ENCODE measurements around the gene LAPTM5. TPM values are rescaled to one million over a fixed set of nuclear protein-coding genes. Genes with fewer than 3 reads are reported as not detected.

LAPTM5 gene
- total and polyA plus RNA-seq, 10 of the 15 experiments (the other 5 are each of a cell fraction or from before 2014, with no cell fraction given), result 24.1 to 1,034 (median 687) TPM

- Histone ChIP-seq H3K4me2 (ENCODE audit: control insufficient read depth, insufficient read depth) (peak overlapping the region; percentile 75), H3K27me3 (replicated peaks in 1 of 2; ENCODE audit: control insufficient read depth in 2 of 2, insufficient read depth in 2 of 2, low read length in 1 of 2) (no peaks in the 10 kb centered on the region), H2AFZ (ENCODE audit: control insufficient read depth, low read depth, low read length) (peak overlapping the region; percentile 51), H3K79me2 (ENCODE audit: control insufficient read depth, insufficient read depth, low read length) (peaks cover 65% of the 10 kb centered on the region), H3K36me3 (ENCODE audit: control insufficient read depth in 2 of 2, insufficient read depth in 2 of 2, low read length in 1 of 2) (no peaks in the 10 kb centered on the region), H3K9ac (ENCODE audit: control insufficient read depth, insufficient read depth, low read length) (peak overlapping the region; percentile 49), H3K4me3 (peak overlapping the region; percentile 49; the same call in 1 of the 2 replicates), H4K20me1 (ENCODE audit: control insufficient read depth, insufficient read depth) (no peaks in the 10 kb centered on the region), H3K4me1 (ENCODE audit: control insufficient read depth, insufficient read depth, low read length) (peaks cover 86% of the 10 kb centered on the region), H3K9me3 (replicated peaks; ENCODE audit: control insufficient read depth, insufficient read depth, low read length) (no peaks in the 10 kb centered on the region), H3K27ac (ENCODE audit: control insufficient read depth, insufficient read depth) (peak overlapping the region; percentile 87)
- POLR2A ChIA-PET, result interaction anchor here (0.5 to 20.6 kb wide), 9 partner anchors 11 to 78 kb away, joined by 3 to 741 read pairs (median 7); no protein-coding TSS in a partner anchor
- in situ Hi-C loops (cut with MboI) (no loop called here), intact Hi-C loops (cut with micrococcal nuclease; ENCODE audit: unreplicated experiment) (no loop called here)
- no peak for FAIRE-seq
- RAD21 ChIA-PET (ENCODE audit: unreplicated experiment), result interaction anchor here (0.9 to 17.1 kb wide), 8 partner anchors 8 to 41 kb away, joined by 3 to 462 read pairs (median 6); no protein-coding TSS in a partner anchor
- 9% methylated on average over 11 of the region's 11 CpGs for WGBS (ENCODE audit: insufficient coverage, insufficient replicate concordance, low lambda C conversion rate, missing lambda C conversion rate)
- CTCF ChIA-PET, result interaction anchor here (0.9 to 7.0 kb wide), 11 partner anchors 7 to 167 kb away, joined by 3 to 72 read pairs (median 4); no protein-coding TSS in a partner anchor
- ATAC-seq, result peak; percentile 1
- BruUV-seq (replicated peaks), result no TSS peak
- no peak for DNase-seq (ENCODE audit: low read depth, low spot score)
- SMC1A ChIA-PET (ENCODE audit: uncharacterized antibody, unreplicated experiment), result interaction anchor here (1.3 to 24.8 kb wide), 4 partner anchors 10 to 33 kb away, joined by 3 to 556 read pairs (median 344); partner anchors contain the start of gene MATN1
- TF ChIP-seq EED (IDR thresholded peaks at IDR 0.05; ENCODE audit: low read depth) (no peak), MYC (IDR thresholded peaks at IDR 0.05; ENCODE audit: insufficient read depth, insufficient read length, insufficient replicate concordance, low read length, severe bottlenecking) (no peak), RELB (IDR thresholded peaks at IDR 0.05; ENCODE audit: low read depth) (no peak), GATAD2B (conservative IDR thresholded peaks at IDR 0.05; ENCODE audit: low read depth) (0 out of 2 replicates have a peak, but pooled peaks have one; percentile 51), HDAC6 (IDR thresholded peaks at IDR 0.05; ENCODE audit: unreplicated experiment) (no peak), TBL1XR1 (IDR thresholded peaks at IDR 0.05; ENCODE audit: low read depth, low read length) (0 out of 2 replicates have a peak, but pooled peaks have one; percentile 6), YY1 (IDR thresholded peaks at IDR 0.05; ENCODE audit: low read depth, low read length) (0 out of 2 replicates have a peak, but pooled peaks have one; percentile 11), MEF2B (IDR thresholded peaks at IDR 0.05; ENCODE audit: partially characterized antibody, poor library complexity, severe bottlenecking) (no peak), PAX5 (IDR thresholded peaks at IDR 0.05; ENCODE audit: borderline replicate concordance, low read depth, low read length) (0 out of 2 replicates have a peak, but pooled peaks have one; percentile 6), MXI1 (IDR thresholded peaks at IDR 0.05; ENCODE audit: low read depth, low read length) (no peak), ZNF592 (IDR thresholded peaks at IDR 0.05) (peak; percentile 27; the same call in 1 of the 2 replicates), CREM (IDR thresholded peaks at IDR 0.05; ENCODE audit: low read depth) (no peak), BCL3 (IDR thresholded peaks at IDR 0.05; ENCODE audit: borderline replicate concordance, insufficient read depth, low read depth, low read length, poor library complexity, severe bottlenecking) (no peak), NR2F1 (conservative IDR thresholded peaks at IDR 0.05) (peak; percentile 70; the same call in 1 of the 2 replicates)
Observed at GRCh38 chr1:30761381-30762151, 4.0 kb upstream of the LAPTM5 start.

All from GM12878 (cell line).